Ishikawa (cell line): ENCODE data around the gene COMMD7.

Experiments
- CEBPB ChIP-seq: IDR thresholded peaks from 2 replicates; pipeline ENCODE4 v1.6.1; 2012
- CREB1 ChIP-seq: IDR thresholded peaks from 2 replicates; pipeline ENCODE4 v1.6.1; 2012; ENCODE audit warnings: low read depth
- EGR1 ChIP-seq: IDR thresholded peaks from 2 replicates; pipeline ENCODE4 v1.6.1; 2012
- EP300 ChIP-seq: IDR thresholded peaks from 2 replicates; pipeline ENCODE4 v1.6.1; 2012; ENCODE audit warnings: borderline replicate concordance
- FOXM1 ChIP-seq: IDR thresholded peaks from 2 replicates; pipeline ENCODE4 v1.6.1; 2012; ENCODE audit warnings: low read depth, borderline replicate concordance
- NFIC ChIP-seq: IDR thresholded peaks from 2 replicates; pipeline ENCODE4 v1.6.1; 2012
- RAD21 ChIP-seq: IDR thresholded peaks from 2 replicates; pipeline ENCODE4 v1.6.1; 2012; ENCODE audit warnings: low read depth
- TAF1 ChIP-seq: IDR thresholded peaks from 2 replicates; pipeline ENCODE4 v1.6.1; 2012; ENCODE audit warnings: low read depth, mild to moderate bottlenecking
- TCF12 ChIP-seq: IDR thresholded peaks from 2 replicates; pipeline ENCODE4 v1.6.1; 2012; ENCODE audit warnings: low read depth
- TEAD4 ChIP-seq: IDR thresholded peaks from 2 replicates; pipeline ENCODE4 v1.6.1; 2012
- YY1 ChIP-seq: IDR thresholded peaks from 2 replicates; pipeline ENCODE4 v1.6.1; 2012; ENCODE audit warnings: low read depth
- ZBTB7A ChIP-seq: IDR thresholded peaks from 2 replicates; pipeline ENCODE4 v1.6.1; 2012; ENCODE audit warnings: low read depth
- TF ChIP-seq, protein P1 (sequence below): IDR thresholded peaks from 2 replicates; pipeline ENCODE4 v1.6.1; 2012
- TF ChIP-seq, protein P2 (sequence below): IDR thresholded peaks from 2 replicates; pipeline ENCODE4 v1.6.1; 2012
- TF ChIP-seq, protein P3 (sequence below): IDR thresholded peaks from 2 replicates; pipeline ENCODE4 v1.6.1; 2012; ENCODE audit warnings: low read depth, mild to moderate bottlenecking

COMMD7 gene

DNA sequence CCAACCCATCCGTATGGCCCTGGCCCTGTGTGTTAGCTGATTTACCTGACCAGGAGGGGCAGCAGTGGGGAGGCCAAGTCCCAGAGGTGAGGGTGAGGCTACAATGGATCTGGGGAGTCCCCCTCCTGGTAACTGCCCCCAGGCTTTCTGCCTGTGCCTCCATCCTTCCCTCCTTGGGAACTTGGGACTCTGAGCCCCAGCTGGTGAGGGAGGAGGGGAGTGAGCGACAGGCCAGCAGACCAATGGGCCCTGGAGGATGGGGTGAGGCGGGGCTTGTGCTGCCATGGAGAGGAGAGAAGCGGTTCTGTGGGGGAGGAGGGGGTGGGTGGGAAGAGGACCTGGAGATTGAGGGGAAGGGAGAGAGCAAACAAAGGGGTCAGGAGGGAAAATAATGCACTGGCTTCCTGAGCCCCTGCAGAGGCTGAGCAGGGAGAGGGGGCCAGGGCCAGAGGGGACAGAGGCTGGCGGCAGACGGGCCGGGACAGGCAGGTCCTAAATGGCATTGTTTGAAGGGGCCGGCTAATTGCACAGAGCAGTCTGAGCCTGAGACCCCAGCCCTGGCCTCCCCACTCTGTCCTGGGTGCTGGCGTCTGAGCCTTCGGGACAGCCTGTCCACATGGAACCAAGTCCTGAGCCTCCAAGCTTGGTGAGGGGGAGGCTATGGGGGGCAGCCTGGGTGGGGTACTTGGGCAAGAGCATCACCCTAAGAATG is 36.4 kb upstream of the COMMD7 start:
- TF ChIP-seq CEBPB: no peak
- TF ChIP-seq, protein P1, sequence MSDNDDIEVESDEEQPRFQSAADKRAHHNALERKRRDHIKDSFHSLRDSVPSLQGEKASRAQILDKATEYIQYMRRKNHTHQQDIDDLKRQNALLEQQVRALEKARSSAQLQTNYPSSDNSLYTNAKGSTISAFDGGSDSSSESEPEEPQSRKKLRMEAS: no peak
- no peak for TF ChIP-seq TAF1
- no peak for TF ChIP-seq EGR1
- no peak for TF ChIP-seq NFIC
- no peak for TF ChIP-seq TEAD4
- TF ChIP-seq YY1: no peak
- no peak for TF ChIP-seq TCF12
- TF ChIP-seq RAD21: no peak
- TF ChIP-seq FOXM1: no peak

DNA sequence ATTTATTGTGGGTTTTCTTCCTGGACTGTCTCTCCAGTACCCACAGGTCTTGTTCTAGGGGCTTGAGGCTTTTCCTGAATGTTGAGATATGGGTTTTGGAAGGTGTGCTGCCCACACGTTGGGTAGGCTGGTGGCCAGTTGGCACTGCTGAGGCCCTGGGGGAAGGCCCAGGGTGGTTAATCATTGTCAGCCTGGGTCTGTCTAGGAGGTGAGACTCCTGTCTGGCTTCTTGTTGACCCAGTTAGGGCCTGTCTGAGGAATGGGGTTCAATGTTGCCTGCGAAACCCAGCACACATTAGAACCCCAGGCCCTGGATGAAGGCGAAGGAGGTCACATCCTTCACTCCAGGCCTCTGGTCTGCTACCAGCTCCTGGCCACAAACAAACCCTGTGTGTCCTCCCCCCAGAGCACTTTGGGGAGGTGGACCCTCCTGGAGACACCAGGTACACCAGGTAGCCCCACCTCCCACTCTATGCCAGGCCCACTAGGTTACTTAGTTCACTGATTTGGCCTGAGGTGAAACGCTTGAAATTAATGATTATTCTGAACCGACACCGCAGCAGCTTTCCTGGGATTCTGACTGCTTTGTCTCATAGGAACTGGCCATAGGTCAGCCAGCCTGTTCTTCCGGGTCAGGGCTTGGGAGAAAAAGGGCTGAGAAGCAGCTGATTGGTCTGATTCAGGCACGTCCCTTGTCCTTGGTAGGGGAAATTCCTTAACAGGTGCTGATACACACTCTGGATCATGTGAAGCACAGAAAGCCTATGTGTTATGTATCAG is 34.1 kb upstream of the COMMD7 start:
- TF ChIP-seq, protein P1: no peak
- TF ChIP-seq CEBPB: no peak
- no peak for TF ChIP-seq YY1
- no peak for TF ChIP-seq CREB1
- TF ChIP-seq NFIC: no peak
- TF ChIP-seq, protein P2, sequence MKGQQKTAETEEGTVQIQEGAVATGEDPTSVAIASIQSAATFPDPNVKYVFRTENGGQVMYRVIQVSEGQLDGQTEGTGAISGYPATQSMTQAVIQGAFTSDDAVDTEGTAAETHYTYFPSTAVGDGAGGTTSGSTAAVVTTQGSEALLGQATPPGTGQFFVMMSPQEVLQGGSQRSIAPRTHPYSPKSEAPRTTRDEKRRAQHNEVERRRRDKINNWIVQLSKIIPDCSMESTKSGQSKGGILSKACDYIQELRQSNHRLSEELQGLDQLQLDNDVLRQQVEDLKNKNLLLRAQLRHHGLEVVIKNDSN: no peak

DNA sequence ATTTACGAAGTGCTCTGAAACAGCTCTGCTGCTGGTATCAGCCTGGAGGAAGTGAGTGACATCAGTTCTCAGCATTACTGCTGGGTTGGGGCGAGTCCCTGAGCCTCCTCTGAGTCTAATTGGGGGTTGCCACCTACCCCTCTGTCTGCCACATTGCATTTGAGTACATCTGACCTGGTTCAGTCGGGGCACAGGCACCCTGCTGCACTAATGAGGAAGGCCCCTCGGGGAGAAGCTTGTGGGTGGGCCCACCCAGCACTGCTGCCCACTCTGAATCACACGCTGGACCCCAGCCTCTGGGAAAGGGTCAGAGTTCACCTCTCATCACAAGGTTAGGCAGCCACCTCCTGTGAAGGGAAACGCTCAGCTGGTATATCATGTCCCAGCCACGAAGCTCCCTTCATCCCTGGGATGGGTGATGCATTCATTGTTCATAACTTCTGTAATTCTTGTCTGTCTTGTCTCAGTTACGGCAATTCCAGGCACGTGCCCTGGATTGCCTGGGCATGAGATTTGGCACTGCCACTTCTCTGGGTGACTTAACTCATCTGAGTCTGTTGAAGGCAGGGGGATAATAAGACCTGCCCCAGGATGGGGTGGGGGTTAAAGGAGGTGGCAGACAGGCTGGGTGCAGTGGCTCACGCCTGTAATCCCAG is 32.2 kb upstream of the COMMD7 start:
- TF ChIP-seq RAD21 (no peak), EP300 (no peak), ZBTB7A (no peak), TEAD4 (no peak), TAF1 (no peak), EGR1 (no peak), FOXM1 (no peak), NFIC (no peak), CREB1 (no peak), YY1 (no peak), CEBPB (no peak), TCF12 (no peak)
- TF ChIP-seq, protein P3, sequence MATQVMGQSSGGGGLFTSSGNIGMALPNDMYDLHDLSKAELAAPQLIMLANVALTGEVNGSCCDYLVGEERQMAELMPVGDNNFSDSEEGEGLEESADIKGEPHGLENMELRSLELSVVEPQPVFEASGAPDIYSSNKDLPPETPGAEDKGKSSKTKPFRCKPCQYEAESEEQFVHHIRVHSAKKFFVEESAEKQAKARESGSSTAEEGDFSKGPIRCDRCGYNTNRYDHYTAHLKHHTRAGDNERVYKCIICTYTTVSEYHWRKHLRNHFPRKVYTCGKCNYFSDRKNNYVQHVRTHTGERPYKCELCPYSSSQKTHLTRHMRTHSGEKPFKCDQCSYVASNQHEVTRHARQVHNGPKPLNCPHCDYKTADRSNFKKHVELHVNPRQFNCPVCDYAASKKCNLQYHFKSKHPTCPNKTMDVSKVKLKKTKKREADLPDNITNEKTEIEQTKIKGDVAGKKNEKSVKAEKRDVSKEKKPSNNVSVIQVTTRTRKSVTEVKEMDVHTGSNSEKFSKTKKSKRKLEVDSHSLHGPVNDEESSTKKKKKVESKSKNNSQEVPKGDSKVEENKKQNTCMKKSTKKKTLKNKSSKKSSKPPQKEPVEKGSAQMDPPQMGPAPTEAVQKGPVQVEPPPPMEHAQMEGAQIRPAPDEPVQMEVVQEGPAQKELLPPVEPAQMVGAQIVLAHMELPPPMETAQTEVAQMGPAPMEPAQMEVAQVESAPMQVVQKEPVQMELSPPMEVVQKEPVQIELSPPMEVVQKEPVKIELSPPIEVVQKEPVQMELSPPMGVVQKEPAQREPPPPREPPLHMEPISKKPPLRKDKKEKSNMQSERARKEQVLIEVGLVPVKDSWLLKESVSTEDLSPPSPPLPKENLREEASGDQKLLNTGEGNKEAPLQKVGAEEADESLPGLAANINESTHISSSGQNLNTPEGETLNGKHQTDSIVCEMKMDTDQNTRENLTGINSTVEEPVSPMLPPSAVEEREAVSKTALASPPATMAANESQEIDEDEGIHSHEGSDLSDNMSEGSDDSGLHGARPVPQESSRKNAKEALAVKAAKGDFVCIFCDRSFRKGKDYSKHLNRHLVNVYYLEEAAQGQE: no peak
- TF ChIP-seq, protein P1: no peak
- TF ChIP-seq, protein P2: no peak

DNA sequence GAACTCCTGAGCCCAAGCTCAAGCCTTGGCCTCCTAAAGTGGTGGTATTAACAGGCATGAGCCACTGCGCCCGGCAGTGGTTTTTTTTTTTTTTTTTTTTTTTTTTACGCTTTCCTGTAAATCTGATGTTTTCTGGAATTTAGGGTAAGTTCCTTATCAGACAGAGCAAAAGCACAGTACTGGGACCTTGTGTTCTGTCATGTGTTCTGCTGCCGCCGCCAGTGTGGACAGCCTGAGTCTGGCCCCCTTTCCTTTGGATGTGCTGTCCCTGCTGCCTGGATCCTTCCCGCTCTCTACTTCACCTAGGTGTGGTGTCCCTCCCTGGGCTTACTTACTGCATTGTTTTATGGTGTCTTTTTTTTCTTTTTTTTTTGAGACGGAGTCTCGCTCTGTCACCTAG is 30.6 kb upstream of the COMMD7 start:
- no peak for TF ChIP-seq TAF1

DNA sequence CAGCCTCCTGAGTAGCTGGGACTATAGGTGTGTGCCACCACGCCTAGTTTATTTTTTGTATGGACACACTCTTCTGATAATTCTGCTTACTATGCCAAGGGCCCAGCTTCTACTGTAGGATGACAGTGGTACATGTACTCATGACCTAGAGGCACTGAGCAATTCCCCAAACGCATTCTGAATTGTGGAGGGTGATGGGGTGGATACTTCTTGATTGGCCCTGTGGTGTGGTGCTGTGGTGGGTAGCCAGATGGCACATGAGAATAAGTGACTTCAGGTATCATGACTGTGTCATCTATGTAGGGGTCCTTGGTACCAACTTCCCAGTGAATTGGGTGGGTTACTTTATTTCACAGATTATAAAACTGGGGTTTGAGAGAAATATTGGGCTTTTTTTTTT is 30.0 kb upstream of the COMMD7 start:
- no peak for TF ChIP-seq TAF1
- TF ChIP-seq, protein P3: no peak
- TF ChIP-seq EGR1: no peak
- TF ChIP-seq NFIC: no peak
- no peak for TF ChIP-seq YY1
- TF ChIP-seq CREB1: no peak
- no peak for TF ChIP-seq FOXM1
- TF ChIP-seq ZBTB7A: no peak
- TF ChIP-seq TCF12: no peak
- no peak for TF ChIP-seq CEBPB
- TF ChIP-seq EP300: no peak
- TF ChIP-seq, protein P1: no peak
- no peak for TF ChIP-seq TEAD4
- no peak for TF ChIP-seq RAD21
- TF ChIP-seq, protein P2: no peak
